ENCODE measurements around the gene ATG4C.

Gene ATG4C

DNA sequence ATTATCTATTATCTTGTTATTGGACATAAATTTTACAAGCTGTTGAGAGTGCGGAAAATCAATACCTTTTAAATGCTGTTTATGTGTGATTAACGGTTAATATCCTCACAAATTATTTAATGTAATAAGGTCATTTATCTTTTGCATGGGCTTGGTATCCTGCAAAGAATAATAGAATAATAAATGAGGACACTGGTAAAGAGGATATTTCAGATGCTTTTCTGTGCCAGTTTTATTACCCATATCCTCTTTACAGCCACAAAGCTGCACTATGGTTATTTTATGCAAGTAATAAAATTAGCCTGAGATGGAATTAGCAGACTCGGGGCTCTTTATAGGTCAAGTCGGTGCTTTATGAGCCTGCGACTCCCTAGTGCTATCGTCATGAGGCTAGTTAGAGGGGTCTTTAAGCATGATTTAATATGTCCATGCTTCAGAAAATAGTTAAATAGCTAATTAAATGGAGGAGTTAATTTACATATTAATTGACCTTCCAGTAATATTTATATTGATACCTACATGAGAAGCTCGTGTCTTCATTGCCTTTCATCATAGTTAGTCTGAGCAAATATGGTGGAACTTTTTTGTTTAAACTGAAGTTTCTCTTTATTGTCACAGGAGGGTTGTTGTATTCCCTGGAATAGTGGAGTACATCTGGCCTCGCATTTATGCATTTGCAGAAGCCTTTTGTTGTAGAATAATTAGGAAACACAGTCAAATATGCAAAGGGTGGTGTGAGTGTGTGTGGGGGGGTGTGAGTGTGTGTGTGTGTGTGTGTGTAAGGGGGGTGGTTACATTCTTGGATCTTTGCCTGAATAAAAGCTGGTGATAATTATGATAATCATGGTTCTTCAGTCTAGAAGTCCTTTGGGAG, 120.3 kb downstream of the ATG4C start:
- no peak for DNase-seq (ENCODE audit: extremely low read depth, insufficient read length)
- no peaks in the 10 kb centered on the region for H3K36me3 ChIP-seq (ENCODE audit: control insufficient read depth, insufficient read depth, low read length)
- H3K4me3 ChIP-seq (replicated peaks; ENCODE audit: low read depth, low read length): no peak overlapping the region
- no peak for TF ChIP-seq CTCF (IDR thresholded peaks at IDR 0.05; ENCODE audit: insufficient read depth, low read length, poor library complexity, severe bottlenecking)
- no peaks in the 10 kb centered on the region for H3K27me3 ChIP-seq (replicated peaks; ENCODE audit: control insufficient read depth, insufficient read depth, low read length)

DNA sequence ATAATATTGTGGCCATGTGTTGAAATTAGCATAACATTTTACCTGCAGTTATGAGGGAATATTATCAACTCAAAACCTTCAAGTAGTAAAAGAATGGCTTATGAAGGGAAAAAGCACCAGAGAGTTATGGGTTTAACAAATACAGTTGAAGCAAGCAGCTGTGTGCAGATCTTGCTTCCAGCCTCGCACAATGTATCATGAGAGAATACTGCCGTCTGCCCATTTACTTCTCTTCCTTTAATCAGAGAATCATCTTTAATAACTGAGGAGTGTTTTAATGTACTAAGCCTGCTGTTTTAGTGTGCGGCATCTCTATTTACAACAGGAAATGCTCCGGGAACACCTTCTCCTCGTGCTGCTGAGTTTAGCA, 120.9 kb downstream of the ATG4C start:
- H3K36me3 ChIP-seq (ENCODE audit: control insufficient read depth, insufficient read depth, low read length): no peaks in the 10 kb centered on the region
- H3K4me3 ChIP-seq (replicated peaks; ENCODE audit: low read depth, low read length): no peak overlapping the region
- no peak for DNase-seq (ENCODE audit: extremely low read depth, insufficient read length)
- TF ChIP-seq CTCF (IDR thresholded peaks at IDR 0.05; ENCODE audit: insufficient read depth, low read length, poor library complexity, severe bottlenecking): no peak
- no peaks in the 10 kb centered on the region for H3K27me3 ChIP-seq (replicated peaks; ENCODE audit: control insufficient read depth, insufficient read depth, low read length)

- H3K27me3 ChIP-seq (replicated peaks; ENCODE audit: control insufficient read depth, insufficient read depth, low read length): no peaks in the 10 kb centered on the region
- no peaks in the 10 kb centered on the region for H3K36me3 ChIP-seq (ENCODE audit: control insufficient read depth, insufficient read depth, low read length)
- no peak for DNase-seq (ENCODE audit: extremely low read depth, insufficient read length)
- TF ChIP-seq CTCF (IDR thresholded peaks at IDR 0.05; ENCODE audit: insufficient read depth, low read length, poor library complexity, severe bottlenecking): no peak
- H3K4me3 ChIP-seq (replicated peaks; ENCODE audit: low read depth, low read length): no peak overlapping the region
Observed at GRCh38 chr1:62905309-62905708, 121.4 kb downstream of the ATG4C start.

DNA sequence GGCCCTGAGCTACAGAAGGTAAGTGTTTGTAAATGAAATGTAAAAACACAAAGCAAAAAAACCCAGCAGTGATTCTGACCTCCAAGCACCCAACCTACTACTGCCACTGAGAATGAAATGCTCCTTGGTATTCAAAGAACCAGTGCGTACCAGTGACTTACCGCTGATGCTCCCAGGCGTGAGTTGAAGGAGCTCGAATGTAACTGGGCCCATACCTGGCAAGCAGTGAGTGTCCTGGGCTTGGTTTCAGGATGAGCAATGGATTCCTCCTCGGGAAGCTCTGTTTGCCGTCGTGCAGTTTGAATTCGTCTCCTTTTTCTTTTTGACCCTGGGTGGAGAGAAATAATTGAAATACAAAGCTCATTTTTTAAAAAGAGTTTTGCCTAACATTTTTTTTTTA, 121.9 kb downstream of the ATG4C start:
- TF ChIP-seq CTCF (IDR thresholded peaks at IDR 0.05; ENCODE audit: insufficient read depth, low read length, poor library complexity, severe bottlenecking): no peak
- no peaks in the 10 kb centered on the region for H3K27me3 ChIP-seq (replicated peaks; ENCODE audit: control insufficient read depth, insufficient read depth, low read length)
- DNase-seq (ENCODE audit: extremely low read depth, insufficient read length): no peak
- no peak overlapping the region for H3K4me3 ChIP-seq (replicated peaks; ENCODE audit: low read depth, low read length)
- no peaks in the 10 kb centered on the region for H3K36me3 ChIP-seq (ENCODE audit: control insufficient read depth, insufficient read depth, low read length)

- Histone ChIP-seq H3K36me3 (ENCODE audit: control insufficient read depth, insufficient read depth, low read length) (no peaks in the 10 kb centered on the region), H3K27me3 (replicated peaks; ENCODE audit: control insufficient read depth, insufficient read depth, low read length) (no peaks in the 10 kb centered on the region), H3K4me3 (replicated peaks; ENCODE audit: low read depth, low read length) (no peak overlapping the region)
- DNase-seq (ENCODE audit: extremely low read depth, insufficient read length): no peak
- peak; percentile 59 for TF ChIP-seq CTCF (IDR thresholded peaks at IDR 0.05; ENCODE audit: insufficient read depth, low read length, poor library complexity, severe bottlenecking)
Observed at GRCh38 chr1:62906428-62906886, 122.5 kb downstream of the ATG4C start.
